BJ (cell line): ENCODE data around the gene CDC42BPA. TPM values are rescaled to one million over a fixed set of nuclear protein-coding genes. Genes with fewer than 3 reads are reported as not detected.

Source experiments
- CTCF ChIA-PET: fragments of 350-600 bp; formaldehyde crosslinking; extraction: SDS; loops from one replicate; lab custom pipeline; 2021; ENCODE audit warnings: antibody characterized with exemption, inconsistent platforms; lab: Yijun Ruan, JAX
- POLR2A ChIA-PET: fragments of 300-600 bp; sonication (Branson Sonifier 250); formaldehyde crosslinking; extraction: SDS; loops from one replicate; lab custom pipeline; 2021; ENCODE audit warnings: antibody characterized with exemption; lab: Charles Lee
- DNase-seq: peaks from one replicate; pipeline ENCODE4 v3.0.0-alpha.2; 2011; ENCODE audit warnings: low read depth
- H3K27me3 ChIP-seq: 2 replicates; pipeline ENCODE4 v1.6.0; 2011; ENCODE audit warnings: low read length; ENCODE audit not compliant: control insufficient read depth, insufficient read depth
- H3K36me3 ChIP-seq: 2 replicates; pipeline ENCODE4 v1.5.1; 2011; ENCODE audit warnings: low read length; ENCODE audit not compliant: control insufficient read depth, insufficient read depth
- H3K4me3 ChIP-seq: 2 replicates; pipeline ENCODE4 v1.5.1; 2011; ENCODE audit warnings: low read depth, mild to moderate bottlenecking, control low read depth, low read length
- CTCF ChIP-seq: IDR thresholded peaks from 2 replicates; pipeline ENCODE4 v1.5.1; 2011; ENCODE audit warnings: low read depth, mild to moderate bottlenecking, control low read depth, inconsistent platforms, low read length, moderate library complexity; ENCODE audit not compliant: insufficient read depth
- polyA plus RNA-seq: library from polyadenylated mRNA; depleted of rRNA; stranded (reverse); fragments of >200 nt; gene quantifications from 2 replicates; pipeline ENCODE4 v1.2.3, GENCODE V29; 2011

The CDC42BPA gene
- polyA plus RNA-seq, 1 experiment, result 17.9 TPM

GRCh38 chr1:226973371-226973897, 344.9 kb downstream of the CDC42BPA start:
- Histone ChIP-seq H3K27me3 (no peaks in the 10 kb centered on the region), H3K36me3 (no peaks in the 10 kb centered on the region), H3K4me3 (no peak overlapping the region)
- ChIA-PET POLR2A (no interaction called here), CTCF (no interaction called here)
- no peak for TF ChIP-seq CTCF
- DNase-seq, result no peak

- POLR2A ChIA-PET, result no interaction called here
- no peak for DNase-seq
- CTCF ChIA-PET, result no interaction called here
- Histone ChIP-seq H3K27me3 (no peaks in the 10 kb centered on the region), H3K36me3 (no peaks in the 10 kb centered on the region), H3K4me3 (no peak overlapping the region)
- TF ChIP-seq CTCF, result no peak
Measured at GRCh38 chr1:226972931-226973330, 345.4 kb downstream of the CDC42BPA start.

- no peak for TF ChIP-seq CTCF
- H3K36me3 ChIP-seq, result no peaks in the 10 kb centered on the region
- no peak overlapping the region for H3K4me3 ChIP-seq
- ChIA-PET POLR2A (no interaction called here), CTCF (interaction anchor here (0.8 kb wide), 1 partner anchor 31 kb away, joined by 3 read pairs; no protein-coding TSS in a partner anchor)
- H3K27me3 ChIP-seq, result no peaks in the 10 kb centered on the region
- no peak for DNase-seq
Measured at GRCh38 chr1:226971765-226972164, 346.5 kb downstream of the CDC42BPA start.

GRCh38 chr1:226967665-226968064, 350.6 kb downstream of the CDC42BPA start:
- no peak overlapping the region for H3K4me3 ChIP-seq
- DNase-seq, result no peak
- H3K36me3 ChIP-seq, result no peaks in the 10 kb centered on the region; the same call in 1 of the 2 replicates
- TF ChIP-seq CTCF, result no peak
- CTCF ChIA-PET, result no interaction called here
- H3K27me3 ChIP-seq, result no peaks in the 10 kb centered on the region
- POLR2A ChIA-PET, result no interaction called here

GRCh38 chr1:226966683-226967082, 351.6 kb downstream of the CDC42BPA start:
- no peak for DNase-seq
- ChIA-PET POLR2A (no interaction called here), CTCF (no interaction called here)
- H3K27me3 ChIP-seq, result no peaks in the 10 kb centered on the region
- H3K4me3 ChIP-seq, result no peak overlapping the region
- no peaks in the 10 kb centered on the region; the same call in 1 of the 2 replicates for H3K36me3 ChIP-seq
- TF ChIP-seq CTCF, result no peak
